GM19438 (cell line): ENCODE results near the gene GNAS.

ENCODE experiments used
- ATAC-seq: cut with Tn5 transposase; IDR thresholded peaks from one replicate; pipeline ENCODE4 v1.9.1; 2021; ENCODE audit warnings: low read depth; ENCODE audit not compliant: unreplicated experiment

The GNAS gene

GRCh38 chr20:58851969-58852458, 502 bp upstream of the GNAS start:
- no peak for ATAC-seq

DNA sequence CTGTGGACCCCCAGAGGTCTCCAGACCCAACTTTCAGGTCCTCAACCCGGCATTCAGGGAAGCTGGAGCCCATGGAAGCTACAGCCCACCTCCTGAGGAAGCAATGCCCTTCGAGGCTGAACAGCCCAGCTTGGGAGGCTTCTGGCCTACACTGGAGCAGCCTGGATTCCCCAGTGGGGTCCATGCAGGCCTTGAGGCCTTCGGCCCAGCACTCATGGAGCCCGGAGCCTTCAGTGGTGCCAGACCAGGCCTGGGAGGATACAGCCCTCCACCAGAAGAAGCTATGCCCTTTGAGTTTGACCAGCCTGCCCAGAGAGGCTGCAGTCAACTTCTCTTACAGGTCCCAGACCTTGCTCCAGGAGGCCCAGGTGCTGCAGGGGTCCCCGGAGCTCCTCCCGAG, 950 bp downstream of the GNAS start:
- no peak for ATAC-seq

DNA sequence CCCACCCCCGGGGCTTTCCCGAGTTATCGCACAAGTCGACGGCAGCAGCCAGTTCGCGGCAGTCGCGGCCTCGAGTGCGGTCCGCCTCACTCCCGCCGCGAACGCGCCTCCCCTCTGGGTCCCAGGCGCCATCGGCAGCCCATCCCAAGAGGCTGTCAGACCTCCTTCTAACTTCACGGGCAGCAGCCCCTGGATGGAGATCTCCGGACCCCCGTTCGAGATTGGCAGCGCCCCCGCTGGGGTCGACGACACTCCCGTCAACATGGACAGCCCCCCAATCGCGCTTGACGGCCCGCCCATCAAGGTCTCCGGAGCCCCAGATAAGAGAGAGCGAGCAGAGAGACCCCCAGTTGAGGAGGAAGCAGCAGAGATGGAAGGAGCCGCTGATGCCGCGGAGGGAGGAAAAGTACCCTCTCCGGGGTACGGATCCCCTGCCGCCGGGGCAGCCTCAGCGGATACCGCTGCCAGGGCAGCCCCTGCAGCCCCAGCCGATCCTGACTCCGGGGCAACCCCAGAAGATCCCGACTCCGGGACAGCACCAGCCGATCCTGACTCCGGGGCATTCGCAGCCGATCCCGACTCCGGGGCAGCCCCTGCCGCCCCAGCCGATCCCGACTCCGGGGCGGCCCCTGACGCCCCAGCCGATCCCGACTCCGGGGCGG, 1.6 kb downstream of the GNAS start:
- ATAC-seq: no peak

DNA sequence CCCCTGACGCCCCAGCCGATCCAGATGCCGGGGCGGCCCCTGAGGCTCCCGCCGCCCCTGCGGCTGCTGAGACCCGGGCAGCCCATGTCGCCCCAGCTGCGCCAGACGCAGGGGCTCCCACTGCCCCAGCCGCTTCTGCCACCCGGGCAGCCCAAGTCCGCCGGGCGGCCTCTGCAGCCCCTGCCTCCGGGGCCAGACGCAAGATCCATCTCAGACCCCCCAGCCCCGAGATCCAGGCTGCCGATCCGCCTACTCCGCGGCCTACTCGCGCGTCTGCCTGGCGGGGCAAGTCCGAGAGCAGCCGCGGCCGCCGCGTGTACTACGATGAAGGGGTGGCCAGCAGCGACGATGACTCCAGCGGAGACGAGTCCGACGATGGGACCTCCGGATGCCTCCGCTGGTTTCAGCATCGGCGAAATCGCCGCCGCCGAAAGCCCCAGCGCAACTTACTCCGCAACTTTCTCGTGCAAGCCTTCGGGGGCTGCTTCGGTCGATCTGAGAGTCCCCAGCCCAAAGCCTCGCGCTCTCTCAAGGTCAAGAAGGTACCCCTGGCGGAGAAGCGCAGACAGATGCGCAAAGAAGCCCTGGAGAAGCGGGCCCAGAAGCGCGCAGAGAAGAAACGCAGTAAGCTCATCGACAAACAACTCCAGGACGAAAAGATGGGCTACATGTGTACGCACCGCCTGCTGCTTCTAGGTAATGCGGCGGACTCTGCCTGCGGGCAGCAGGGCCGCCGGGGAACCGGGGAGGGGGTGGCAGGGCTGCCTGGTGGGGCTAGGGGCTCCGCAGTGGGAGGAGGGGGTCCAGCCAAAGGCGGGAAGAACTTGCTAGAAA, 2.3 kb downstream of the GNAS start:
- no peak for ATAC-seq

GRCh38 chr20:58855506-58856389, 3.2 kb downstream of the GNAS start:
- no peak for ATAC-seq

DNA sequence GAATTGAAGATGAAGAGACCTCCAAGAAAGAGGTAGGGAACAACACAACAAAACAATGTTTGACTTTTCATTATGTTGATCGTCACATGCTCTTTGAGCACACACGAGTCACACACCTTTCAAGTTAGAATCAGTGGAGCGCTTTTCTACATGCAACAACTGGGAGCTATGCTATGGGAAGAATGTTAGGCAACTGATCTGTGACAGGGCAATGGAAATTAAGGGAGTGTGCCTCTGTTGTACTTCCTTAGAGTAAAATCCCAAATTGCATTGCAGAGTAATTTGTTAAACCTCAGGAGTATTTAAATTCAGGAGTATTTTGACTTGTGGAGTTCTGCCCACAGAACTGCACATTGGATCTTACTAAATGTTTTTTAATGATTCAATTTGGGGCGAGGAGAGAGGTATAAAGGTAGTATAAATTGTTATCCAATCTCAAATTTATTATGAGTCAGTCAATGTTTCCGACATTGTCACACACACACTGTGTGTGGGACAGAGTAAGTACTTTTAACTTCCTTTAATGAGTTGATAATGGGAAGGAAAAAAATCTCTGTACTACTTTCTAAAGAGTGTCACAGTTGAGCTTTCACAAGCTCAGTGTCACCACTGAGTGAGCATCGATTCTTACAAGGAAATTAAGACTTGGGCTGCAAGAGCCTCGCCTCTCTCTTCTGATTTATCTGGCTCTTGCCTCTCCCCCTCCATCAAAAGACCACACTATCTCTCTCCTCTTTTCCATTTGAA, 10.7 kb downstream of the GNAS start:
- no peak for ATAC-seq

GRCh38 chr20:58864346-58864745, 11.8 kb downstream of the GNAS start:
- no peak for ATAC-seq

DNA sequence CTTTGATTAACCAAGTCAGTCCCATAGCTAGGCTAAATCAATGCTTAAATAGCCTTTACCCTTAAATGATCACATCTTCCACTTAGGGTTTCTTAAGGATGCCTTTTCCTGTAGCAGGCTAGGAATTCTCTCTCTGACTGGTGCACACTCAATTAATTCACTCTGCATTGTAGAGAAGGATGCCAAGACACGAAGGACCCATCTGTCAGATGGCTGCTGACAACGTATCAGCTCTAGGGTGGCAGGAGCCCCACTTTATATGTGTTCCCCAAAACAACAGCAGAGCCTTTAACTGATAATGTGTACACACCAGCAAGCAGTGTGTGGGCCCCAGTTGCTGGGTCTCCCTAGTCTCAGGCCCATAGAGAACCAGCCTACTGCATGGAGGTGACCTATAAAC, 13.3 kb downstream of the GNAS start:
- ATAC-seq: no peak

GRCh38 chr20:58867211-58867610, 14.7 kb downstream of the GNAS start:
- ATAC-seq: no peak

DNA sequence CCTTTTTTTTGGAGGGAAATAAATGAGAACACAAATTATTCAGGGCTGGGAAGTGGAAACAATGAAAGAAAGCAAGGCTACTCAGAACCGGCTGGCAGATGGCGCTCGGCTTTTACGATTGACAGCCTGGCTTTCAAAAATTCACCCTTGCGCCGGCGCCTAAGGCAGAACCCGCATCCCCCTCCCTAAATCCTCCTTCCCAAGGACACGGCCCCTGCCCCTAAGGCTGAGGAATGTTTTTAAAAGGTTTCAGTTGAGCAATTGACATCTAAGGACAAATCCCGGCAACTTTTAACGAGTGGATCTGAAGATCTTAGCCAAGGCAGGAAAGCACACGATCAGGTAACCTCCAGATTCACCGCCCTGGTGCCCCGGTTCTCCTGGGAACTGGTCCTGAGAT, 16.3 kb downstream of the GNAS start:
- ATAC-seq: no peak

GRCh38 chr20:58869662-58870227, 17.2 kb downstream of the GNAS start:
- no peak for ATAC-seq

DNA sequence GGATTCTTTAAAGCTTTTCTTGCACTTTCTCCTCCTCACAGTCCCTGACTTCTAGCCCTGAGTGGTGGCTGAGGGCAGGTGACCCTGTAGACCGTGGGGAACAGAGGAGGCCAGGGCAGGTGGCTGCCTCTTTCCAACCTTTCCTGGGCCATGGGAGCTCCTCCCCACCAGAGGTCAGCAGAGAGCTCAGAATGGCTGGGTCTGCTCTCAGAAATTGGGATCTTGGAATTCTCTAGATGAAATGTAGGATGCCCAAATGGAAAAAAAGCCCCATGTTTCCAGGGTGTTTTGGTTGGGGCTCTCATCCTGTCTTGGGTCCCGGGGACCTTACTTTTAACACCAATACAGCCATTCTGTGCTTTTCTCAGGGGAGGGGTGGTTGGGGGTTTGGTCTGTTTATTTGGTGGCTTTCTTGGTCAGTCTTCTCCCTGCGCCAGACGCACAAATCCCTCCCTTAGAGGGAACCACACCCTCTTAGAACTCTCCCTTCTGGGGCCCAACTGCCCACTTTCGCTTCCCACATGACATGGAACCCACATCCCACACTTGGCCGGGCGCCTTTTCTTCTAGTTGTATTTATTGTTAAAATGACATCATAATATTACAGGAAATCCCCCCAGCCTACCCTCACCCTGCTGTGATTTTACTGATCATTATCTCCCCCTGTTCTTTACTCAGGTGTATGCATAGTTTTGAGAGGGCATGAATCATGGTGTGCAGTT, 17.9 kb downstream of the GNAS start:
- ATAC-seq: no peak

DNA sequence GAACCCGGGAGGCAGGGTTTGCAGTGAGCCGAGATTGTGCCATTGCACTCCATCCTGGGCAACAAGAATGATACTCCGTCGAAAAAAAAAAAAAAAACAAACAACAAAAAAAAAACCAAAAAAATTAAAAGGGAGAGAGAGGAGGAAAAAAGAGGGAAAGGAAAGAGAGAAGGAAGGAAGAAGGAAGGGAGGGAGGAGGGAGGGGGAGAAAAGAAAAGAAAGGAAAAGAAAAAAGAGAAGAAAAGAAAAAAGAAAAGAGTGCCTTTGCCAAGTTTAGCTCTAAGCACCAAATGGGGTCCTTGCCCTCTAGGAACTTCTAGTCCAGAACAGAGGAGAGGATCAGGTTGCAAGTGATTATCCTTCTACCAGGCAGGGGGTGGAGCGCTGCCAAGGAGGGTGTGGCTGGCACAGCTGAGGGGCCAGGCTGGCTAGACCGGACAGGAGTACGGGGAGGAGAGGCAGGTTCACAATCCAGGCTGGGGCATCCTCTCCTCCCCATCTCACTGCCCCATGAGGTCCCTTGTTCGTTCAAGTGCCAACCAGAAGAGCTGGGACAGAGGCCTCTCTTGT, 19.1 kb downstream of the GNAS start:
- no peak for ATAC-seq

- no peak for ATAC-seq
These were observed 22.0 kb downstream of the GNAS start for GRCh38 chr20:58874469-58874868.

- no peak for ATAC-seq
These were observed 22.6 kb downstream of the GNAS start for GRCh38 chr20:58875111-58875510.

- no peak for ATAC-seq
These were observed 23.1 kb downstream of the GNAS start for GRCh38 chr20:58875541-58876134.

- ATAC-seq: no peak
These were observed 23.9 kb downstream of the GNAS start for GRCh38 chr20:58876437-58876836.

DNA sequence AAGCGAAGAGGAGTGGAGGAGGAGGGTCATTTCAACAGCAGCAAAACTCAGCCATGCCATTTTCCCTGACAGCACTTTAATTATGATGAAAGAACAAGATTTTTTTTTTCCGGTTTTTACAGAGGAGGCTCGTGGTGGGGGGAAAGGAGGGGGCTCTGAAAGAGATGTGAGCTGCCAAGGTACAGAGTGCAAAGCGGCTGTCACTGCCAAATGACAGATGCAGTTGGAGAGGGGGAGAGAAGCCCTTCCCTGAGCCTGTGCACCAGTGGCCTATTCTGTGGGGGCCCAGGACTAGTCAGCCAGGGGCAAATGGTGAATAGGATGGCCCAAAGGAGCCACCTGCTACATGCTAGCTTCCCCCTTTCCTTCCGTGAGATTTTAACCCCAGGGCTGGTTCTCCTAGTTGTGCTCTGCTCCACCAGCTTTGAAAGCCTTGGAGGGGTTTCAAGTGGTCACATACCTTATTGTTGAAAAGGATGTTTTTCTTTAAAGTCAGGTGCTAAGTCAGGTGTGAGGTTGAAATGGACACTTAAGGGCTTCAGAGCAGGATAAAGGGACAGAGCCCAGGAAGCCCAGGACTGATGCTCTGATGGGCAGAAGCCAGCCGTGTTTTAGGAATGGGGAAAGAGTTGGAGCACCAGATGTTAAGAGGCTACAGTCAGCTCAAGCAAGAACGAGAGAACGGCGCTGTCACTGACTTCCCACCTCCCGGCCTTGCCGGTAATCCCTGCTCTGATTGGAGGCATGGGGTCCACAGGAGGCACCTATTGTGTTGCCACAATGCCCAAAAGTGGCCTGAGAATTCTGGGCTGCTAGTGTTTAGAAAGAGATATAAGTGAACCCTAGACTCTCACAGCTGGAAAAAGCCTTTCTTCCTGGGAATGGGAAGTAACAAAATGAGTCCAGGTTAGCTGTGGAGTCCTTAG, 24.8 kb downstream of the GNAS start:
- ATAC-seq: no peak
